ENCODE data around the gene FTO. TPM values are rescaled to one million over a fixed set of nuclear protein-coding genes. Genes with fewer than 3 reads are reported as not detected.

The FTO gene
- total RNA-seq, 2 donors from 2014 or later, result 47.5 to 50.4 TPM

DNA sequence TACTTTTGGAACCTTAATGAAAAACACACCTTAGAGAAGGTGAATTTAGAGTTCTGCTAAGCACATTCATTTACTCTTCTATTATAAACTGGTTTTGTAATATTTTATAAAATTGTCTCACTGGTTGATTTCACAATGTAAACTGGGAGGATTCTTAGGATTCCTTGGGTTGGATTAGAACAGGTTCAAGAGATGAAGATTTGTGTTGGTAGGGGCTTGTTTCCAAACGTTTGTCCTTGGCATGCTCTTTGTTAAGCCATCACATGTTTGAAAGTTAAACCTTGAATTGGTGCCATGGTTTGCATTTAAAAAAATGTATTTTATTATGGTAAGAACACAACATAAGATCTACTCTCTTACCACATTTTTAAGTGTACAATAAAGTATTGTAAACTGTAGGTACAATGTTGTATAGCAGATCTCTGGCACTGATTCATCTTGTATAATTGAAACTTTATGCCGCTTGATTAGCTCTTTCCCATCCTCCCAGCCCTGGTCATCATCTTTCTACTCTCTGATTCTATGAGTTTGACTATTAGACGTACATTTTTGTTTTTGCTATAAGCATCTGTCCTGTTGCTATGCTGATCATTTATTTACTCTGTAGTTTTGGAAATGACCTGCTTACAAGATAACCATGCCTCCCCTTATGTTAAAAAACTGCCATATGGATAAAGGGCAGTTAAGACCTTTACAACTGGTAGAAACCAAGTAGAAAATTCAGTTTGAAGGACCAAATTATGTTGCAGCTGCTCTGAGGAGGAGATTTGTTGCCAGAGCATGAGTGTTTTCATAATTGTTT, 9.6 kb downstream of the FTO start:
- intact Hi-C loops (cut with DNase I), result no loop called here
- TF ChIP-seq POLR2A (IDR thresholded peaks at IDR 0.05), result no peak
- TF ChIP-seq, protein P1, sequence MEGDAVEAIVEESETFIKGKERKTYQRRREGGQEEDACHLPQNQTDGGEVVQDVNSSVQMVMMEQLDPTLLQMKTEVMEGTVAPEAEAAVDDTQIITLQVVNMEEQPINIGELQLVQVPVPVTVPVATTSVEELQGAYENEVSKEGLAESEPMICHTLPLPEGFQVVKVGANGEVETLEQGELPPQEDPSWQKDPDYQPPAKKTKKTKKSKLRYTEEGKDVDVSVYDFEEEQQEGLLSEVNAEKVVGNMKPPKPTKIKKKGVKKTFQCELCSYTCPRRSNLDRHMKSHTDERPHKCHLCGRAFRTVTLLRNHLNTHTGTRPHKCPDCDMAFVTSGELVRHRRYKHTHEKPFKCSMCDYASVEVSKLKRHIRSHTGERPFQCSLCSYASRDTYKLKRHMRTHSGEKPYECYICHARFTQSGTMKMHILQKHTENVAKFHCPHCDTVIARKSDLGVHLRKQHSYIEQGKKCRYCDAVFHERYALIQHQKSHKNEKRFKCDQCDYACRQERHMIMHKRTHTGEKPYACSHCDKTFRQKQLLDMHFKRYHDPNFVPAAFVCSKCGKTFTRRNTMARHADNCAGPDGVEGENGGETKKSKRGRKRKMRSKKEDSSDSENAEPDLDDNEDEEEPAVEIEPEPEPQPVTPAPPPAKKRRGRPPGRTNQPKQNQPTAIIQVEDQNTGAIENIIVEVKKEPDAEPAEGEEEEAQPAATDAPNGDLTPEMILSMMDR (IDR thresholded peaks at IDR 0.05), result no peak
- DNase-seq (no peak), ATAC-seq (no peak)
- Histone ChIP-seq H3K36me3 (replicated peaks in 1 of 2; ENCODE audit: insufficient read depth in 1 of 2, low read depth in 2 of 2) (no peaks in the 10 kb centered on the region), H3K27me3 (no peaks in the 10 kb centered on the region), H3K9me3 (no peaks in the 10 kb centered on the region), H3K27ac (no peak overlapping the region), H3K4me1 (peaks cover 29% of the 10 kb centered on the region), H3K4me3 (no peak overlapping the region)
- WGBS, 2 donors, result 47 to 49% methylated on average over 3 of the region's 3 CpGs

DNA sequence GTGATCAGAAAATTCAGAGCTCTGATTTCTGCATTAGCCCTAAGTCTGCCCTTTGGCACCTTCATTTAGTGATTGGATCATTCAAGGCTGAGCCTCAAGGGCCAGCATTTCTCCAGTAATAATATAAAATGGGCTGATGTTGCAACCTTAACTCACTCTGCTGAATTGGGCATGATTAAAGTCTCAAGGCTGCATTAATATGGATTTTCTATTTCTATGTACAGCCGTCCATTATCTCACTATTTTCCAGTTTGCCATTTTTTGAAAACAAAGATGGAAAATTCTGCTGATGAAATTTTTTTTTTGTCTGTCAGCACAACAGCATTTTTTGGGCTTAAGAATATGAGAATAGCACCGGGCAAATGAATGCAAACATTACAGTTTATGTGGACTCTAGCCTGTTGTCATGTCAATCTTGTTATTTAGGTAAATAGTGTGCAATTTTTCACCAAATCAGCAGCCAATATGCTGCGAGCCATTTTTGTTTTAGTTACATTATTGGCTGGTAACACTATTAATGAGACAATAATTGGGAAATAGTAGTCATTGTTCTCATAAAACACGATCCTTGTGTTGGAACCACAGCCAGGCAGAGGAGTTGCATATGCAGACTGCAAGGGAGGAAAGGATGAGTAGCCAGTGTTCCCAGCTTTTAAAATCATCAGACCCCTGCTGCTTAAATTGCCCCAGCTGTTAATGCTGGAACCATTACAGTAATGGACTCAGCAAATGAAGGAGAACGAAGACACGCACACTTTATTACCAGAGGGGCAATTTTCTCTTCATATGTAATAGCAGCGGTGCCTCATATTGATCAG, 10.5 kb downstream of the FTO start:
- peaks cover 29% of the 10 kb centered on the region for H3K4me1 ChIP-seq
- H3K36me3 ChIP-seq (replicated peaks in 1 of 2; ENCODE audit: insufficient read depth in 1 of 2, low read depth in 2 of 2), result no peaks in the 10 kb centered on the region
- no peak for TF ChIP-seq POLR2A (IDR thresholded peaks at IDR 0.05)
- TF ChIP-seq, protein P1 (IDR thresholded peaks at IDR 0.05), result no peak
- intact Hi-C loops (cut with DNase I), result no loop called here
- H3K27me3 ChIP-seq, result no peaks in the 10 kb centered on the region
- H3K27ac ChIP-seq, result no peak overlapping the region
- H3K9me3 ChIP-seq, result no peaks in the 10 kb centered on the region
- WGBS, 2 donors, result 49 to 61% methylated on average over 7 of the region's 7 CpGs
- ATAC-seq (peak; percentile 18), DNase-seq (no peak)
- no peak overlapping the region for H3K4me3 ChIP-seq

DNA sequence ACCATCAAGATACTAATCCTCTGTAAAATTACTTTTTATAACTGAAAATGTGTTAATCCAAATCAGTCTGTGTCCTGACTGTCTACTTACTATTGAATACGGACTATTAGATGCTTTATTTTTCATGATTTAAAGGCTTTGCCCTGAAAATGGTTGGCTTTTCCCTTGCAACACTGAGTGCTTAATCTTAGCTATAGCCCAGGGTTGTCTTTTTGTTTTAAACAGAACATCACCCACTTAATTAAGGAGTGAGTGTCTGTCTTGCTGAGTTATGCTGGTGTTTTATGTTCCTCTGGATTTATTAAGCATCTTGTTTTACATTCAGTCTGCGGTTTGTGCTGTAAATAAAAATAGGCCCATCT, 11.0 kb downstream of the FTO start:
- Histone ChIP-seq H3K27me3 (no peaks in the 10 kb centered on the region), H3K36me3 (replicated peaks in 1 of 2; ENCODE audit: insufficient read depth in 1 of 2, low read depth in 2 of 2) (no peaks in the 10 kb centered on the region), H3K9me3 (no peaks in the 10 kb centered on the region), H3K4me3 (no peak overlapping the region), H3K4me1 (peaks cover 29% of the 10 kb centered on the region), H3K27ac (no peak overlapping the region)
- WGBS, 2 donors, result 85 to 93% methylated on average over 2 of the region's 2 CpGs
- no peak for ATAC-seq
- intact Hi-C loops (cut with DNase I), result no loop called here
- TF ChIP-seq POLR2A (IDR thresholded peaks at IDR 0.05), result no peak
- TF ChIP-seq, protein P1 (IDR thresholded peaks at IDR 0.05), result no peak
- DNase-seq, result no peak

DNA sequence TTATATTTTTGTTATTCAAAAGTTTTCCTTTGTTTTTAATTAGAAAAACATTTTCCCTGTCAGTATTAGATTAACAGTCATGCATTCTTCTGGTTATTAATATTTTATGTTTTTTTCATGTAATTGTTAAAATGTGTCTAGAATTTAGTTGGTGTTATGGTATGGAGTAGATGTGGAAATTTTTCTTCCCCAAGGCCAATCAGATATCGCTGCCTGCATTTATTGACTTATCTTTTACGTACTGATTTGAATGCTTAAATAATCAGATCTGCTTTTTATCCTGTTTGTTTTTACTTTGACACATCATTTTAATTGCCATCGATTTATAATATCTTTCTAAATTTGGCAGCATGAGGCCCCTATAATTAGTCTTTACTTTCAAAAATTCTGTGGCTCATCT, 13.6 kb downstream of the FTO start:
- Histone ChIP-seq H3K4me3 (no peak overlapping the region), H3K4me1 (peaks cover 20% of the 10 kb centered on the region), H3K36me3 (replicated peaks in 1 of 2; ENCODE audit: insufficient read depth in 1 of 2, low read depth in 2 of 2) (no peaks in the 10 kb centered on the region), H3K27ac (no peak overlapping the region), H3K27me3 (no peaks in the 10 kb centered on the region), H3K9me3 (no peaks in the 10 kb centered on the region)
- ATAC-seq, result no peak
- intact Hi-C loops (cut with DNase I), result no loop called here
- TF ChIP-seq, protein P1 (IDR thresholded peaks at IDR 0.05), result no peak
- TF ChIP-seq POLR2A (IDR thresholded peaks at IDR 0.05), result no peak
- DNase-seq, result no peak
- 35 to 37% methylated on average over 3 of the region's 3 CpGs for WGBS, 2 donors
